ENCODE measurements around the gene TMEM88. TPM values are rescaled to one million over a fixed set of nuclear protein-coding genes. Genes with fewer than 3 reads are reported as not detected.

TMEM88 gene
- total RNA-seq, 1 donor: 8.5 TPM

- Histone ChIP-seq H3K9me3 (ENCODE audit: low read depth, low read length) (no peaks in the 10 kb centered on the region), H3K4me3 (ENCODE audit: low read length) (no peak overlapping the region), H3K4me1 (ENCODE audit: insufficient read depth, low read length) (peaks cover 53% of the 10 kb centered on the region), H3K27me3 (ENCODE audit: insufficient read depth, low read length) (no peaks in the 10 kb centered on the region)
These were observed 26.6 kb downstream of the TMEM88 start for GRCh38 chr17:7881276-7882054.

- peaks cover 57% of the 10 kb centered on the region for H3K4me1 ChIP-seq (ENCODE audit: insufficient read depth, low read length)
- no peak overlapping the region for H3K4me3 ChIP-seq (ENCODE audit: low read length)
- no peaks in the 10 kb centered on the region for H3K9me3 ChIP-seq (ENCODE audit: low read depth, low read length)
- no peaks in the 10 kb centered on the region for H3K27me3 ChIP-seq (ENCODE audit: insufficient read depth, low read length)
These were observed 27.2 kb downstream of the TMEM88 start for GRCh38 chr17:7882068-7882467.

- no peak overlapping the region for H3K4me3 ChIP-seq (ENCODE audit: low read length)
- H3K9me3 ChIP-seq (ENCODE audit: low read depth, low read length): no peaks in the 10 kb centered on the region
- peaks cover 60% of the 10 kb centered on the region for H3K4me1 ChIP-seq (ENCODE audit: insufficient read depth, low read length)
- no peaks in the 10 kb centered on the region for H3K27me3 ChIP-seq (ENCODE audit: insufficient read depth, low read length)
These were observed 27.8 kb downstream of the TMEM88 start for GRCh38 chr17:7882629-7883028.

- Histone ChIP-seq H3K4me1 (ENCODE audit: insufficient read depth, low read length) (peaks cover 72% of the 10 kb centered on the region), H3K9me3 (ENCODE audit: low read depth, low read length) (no peaks in the 10 kb centered on the region), H3K27me3 (ENCODE audit: insufficient read depth, low read length) (no peaks in the 10 kb centered on the region), H3K4me3 (ENCODE audit: low read length) (peak overlapping the region; percentile 10)
These were observed 29.0 kb downstream of the TMEM88 start for GRCh38 chr17:7883781-7884386.

- Histone ChIP-seq H3K9me3 (ENCODE audit: low read depth, low read length) (no peaks in the 10 kb centered on the region), H3K27me3 (ENCODE audit: insufficient read depth, low read length) (no peaks in the 10 kb centered on the region), H3K4me1 (ENCODE audit: insufficient read depth, low read length) (peaks cover 77% of the 10 kb centered on the region), H3K4me3 (ENCODE audit: low read length) (peak overlapping the region; percentile 68)
These were observed 29.9 kb downstream of the TMEM88 start for GRCh38 chr17:7884581-7885366.

GRCh38 chr17:7885367-7886226, 30.7 kb downstream of the TMEM88 start:
- Histone ChIP-seq H3K27me3 (ENCODE audit: insufficient read depth, low read length) (no peaks in the 10 kb centered on the region), H3K9me3 (ENCODE audit: low read depth, low read length) (no peaks in the 10 kb centered on the region), H3K4me1 (ENCODE audit: insufficient read depth, low read length) (peaks cover 77% of the 10 kb centered on the region), H3K4me3 (ENCODE audit: low read length) (peak overlapping the region; percentile 68)

GRCh38 chr17:7886227-7887037, 31.6 kb downstream of the TMEM88 start:
- Histone ChIP-seq H3K4me1 (ENCODE audit: insufficient read depth, low read length) (peaks cover 72% of the 10 kb centered on the region), H3K4me3 (ENCODE audit: low read length) (peak overlapping the region; percentile 68), H3K27me3 (ENCODE audit: insufficient read depth, low read length) (no peaks in the 10 kb centered on the region)

GRCh38 chr17:7887038-7887481, 32.2 kb downstream of the TMEM88 start:
- Histone ChIP-seq H3K9me3 (ENCODE audit: low read depth, low read length) (no peaks in the 10 kb centered on the region), H3K4me1 (ENCODE audit: insufficient read depth, low read length) (peaks cover 69% of the 10 kb centered on the region)

More at GRCh38 chr17:7886227-7887037, 31.6 kb downstream of the TMEM88 start:
- no peaks in the 10 kb centered on the region for H3K9me3 ChIP-seq (ENCODE audit: low read depth, low read length)

GRCh38 chr17:7887482-7888183, 32.8 kb downstream of the TMEM88 start:
- Histone ChIP-seq H3K27me3 (ENCODE audit: insufficient read depth, low read length) (no peaks in the 10 kb centered on the region), H3K9me3 (ENCODE audit: low read depth, low read length) (no peaks in the 10 kb centered on the region), H3K4me1 (ENCODE audit: insufficient read depth, low read length) (peaks cover 65% of the 10 kb centered on the region), H3K4me3 (ENCODE audit: low read length) (peak overlapping the region; percentile 68)

More at GRCh38 chr17:7887038-7887481, 32.2 kb downstream of the TMEM88 start:
- no peaks in the 10 kb centered on the region for H3K27me3 ChIP-seq (ENCODE audit: insufficient read depth, low read length)
- peak overlapping the region; percentile 68 for H3K4me3 ChIP-seq (ENCODE audit: low read length)

GRCh38 chr17:7888184-7888920, 33.5 kb downstream of the TMEM88 start, which contains the start of gene CHD3:
TSS of gene CHD3 (plus strand) at chr17:7888789. CDS start at chr17:7889001, 212 bp downstream.
- no peaks in the 10 kb centered on the region for H3K27me3 ChIP-seq (ENCODE audit: insufficient read depth, low read length)
- no peaks in the 10 kb centered on the region for H3K9me3 ChIP-seq (ENCODE audit: low read depth, low read length)
- peaks cover 60% of the 10 kb centered on the region for H3K4me1 ChIP-seq (ENCODE audit: insufficient read depth, low read length)
- peak within 1 kb of the TSS; percentile 68 for H3K4me3 ChIP-seq (ENCODE audit: low read length)

GRCh38 chr17:7889166-7889955, 34.5 kb downstream of the TMEM88 start:
- H3K9me3 ChIP-seq (ENCODE audit: low read depth, low read length): no peaks in the 10 kb centered on the region
- H3K4me1 ChIP-seq (ENCODE audit: insufficient read depth, low read length): peaks cover 54% of the 10 kb centered on the region
- no peak overlapping the region for H3K4me3 ChIP-seq (ENCODE audit: low read length)
- H3K27me3 ChIP-seq (ENCODE audit: insufficient read depth, low read length): no peaks in the 10 kb centered on the region

- peaks cover 31% of the 10 kb centered on the region for H3K4me1 ChIP-seq (ENCODE audit: insufficient read depth, low read length)
- H3K27me3 ChIP-seq (ENCODE audit: insufficient read depth, low read length): no peaks in the 10 kb centered on the region
- H3K9me3 ChIP-seq (ENCODE audit: low read depth, low read length): no peaks in the 10 kb centered on the region
- no peak overlapping the region for H3K4me3 ChIP-seq (ENCODE audit: low read length)
These were observed 38.5 kb downstream of the TMEM88 start for GRCh38 chr17:7893187-7893880.

Measured in mononuclear cell (primary cell).